DOHH2 (cell line): Measurements from ENCODE around the gene AQP1.

ENCODE experiments used
- H3F3A ChIP-seq: fragments of 200-600 bp; sonication (generic), shearing (Covaris generic); 2 replicates; pipeline ENCODE4 v1.6.0; 2016; ENCODE audit warnings: antibody characterized with exemption, mild to moderate bottlenecking; ENCODE audit not compliant: control insufficient read depth, insufficient read depth
- H3K27ac ChIP-seq: fragments of 200-600 bp; sonication (generic); 2 replicates; pipeline ENCODE4 v1.5.1; 2014; ENCODE audit warnings: low read depth, mild to moderate bottlenecking, low read length, moderate library complexity
- H3K27me3 ChIP-seq: fragments of 200-600 bp; sonication (generic); 2 replicates; pipeline ENCODE4 v1.6.1; 2014; ENCODE audit warnings: mild to moderate bottlenecking, low read length, mixed read lengths; ENCODE audit not compliant: control insufficient read depth
- H3K36me3 ChIP-seq: fragments of 200-600 bp; sonication (generic); 2 replicates; pipeline ENCODE4 v1.6.1; 2014; ENCODE audit warnings: mild to moderate bottlenecking, low read length, moderate library complexity, mixed read lengths; ENCODE audit not compliant: control insufficient read depth
- H3K4me1 ChIP-seq: fragments of 200-600 bp; sonication (generic); 2 replicates; pipeline ENCODE4 v1.6.1; 2014; ENCODE audit warnings: mild to moderate bottlenecking, low read length, mixed read lengths; ENCODE audit not compliant: control insufficient read depth
- H3K4me2 ChIP-seq: fragments of 200-600 bp; sonication (generic); 2 replicates; pipeline ENCODE4 v1.6.0; 2014; ENCODE audit warnings: mild to moderate bottlenecking, low read length, moderate library complexity
- H3K4me3 ChIP-seq: fragments of 200-600 bp; sonication (generic); 2 replicates; pipeline ENCODE4 v1.5.1; 2014; ENCODE audit warnings: mild to moderate bottlenecking, low read length, mixed read lengths
- H3K79me2 ChIP-seq: fragments of 200-600 bp; sonication (generic); 2 replicates; pipeline ENCODE4 v1.6.1; 2014; ENCODE audit warnings: mild to moderate bottlenecking, low read length, mixed read lengths; ENCODE audit not compliant: control insufficient read depth
- H3K9me2 ChIP-seq: fragments of 200-600 bp; sonication (generic); replicated peaks from 2 replicates; pipeline ENCODE4 v1.6.1; 2014; ENCODE audit warnings: mild to moderate bottlenecking, low read length, mixed read lengths; ENCODE audit not compliant: control insufficient read depth
- H3K9me3 ChIP-seq: fragments of 200-600 bp; sonication (generic); 2 replicates; pipeline ENCODE4 v1.6.1; 2014; ENCODE audit warnings: antibody characterized with exemption, low read length, mixed read lengths; ENCODE audit not compliant: control insufficient read depth, insufficient read depth
- H4K20me1 ChIP-seq: fragments of 200-600 bp; sonication (generic); 2 replicates; pipeline ENCODE4 v1.6.0; 2014; ENCODE audit warnings: low read depth, mild to moderate bottlenecking, antibody characterized with exemption, low read length, moderate library complexity; ENCODE audit not compliant: control insufficient read depth, insufficient read depth
- CTCF ChIP-seq: fragments of 200-600 bp; sonication (generic); IDR thresholded peaks from one replicate; pipeline ENCODE4 v1.5.1; 2014; ENCODE audit warnings: antibody characterized with exemption, mild to moderate bottlenecking, low read depth, low read length; ENCODE audit not compliant: poor library complexity, severe bottlenecking
- EZH2phosphoT487 ChIP-seq: fragments of 200-600 bp; sonication (generic); IDR thresholded peaks from 2 replicates; pipeline ENCODE4 v1.6.1; 2017; ENCODE audit warnings: borderline replicate concordance, mild to moderate bottlenecking, antibody characterized with exemption, low read length, moderate library complexity, mixed read lengths

AQP1 gene

GRCh38 chr7:30932562-30932961 lies 20.9 kb downstream of the AQP1 start:
- Histone ChIP-seq H3K27me3 (peaks cover 6% of the 10 kb centered on the region; the same call in 1 of the 2 replicates), H3K4me1 (no peaks in the 10 kb centered on the region), H3K27ac (no peak overlapping the region), H4K20me1 (no peaks in the 10 kb centered on the region), H3K79me2 (no peaks in the 10 kb centered on the region), H3F3A (no peaks in the 10 kb centered on the region), H3K9me2 (no peaks in the 10 kb centered on the region), H3K4me2 (no peak overlapping the region), H3K4me3 (no peak overlapping the region), H3K9me3 (no peaks in the 10 kb centered on the region), H3K36me3 (no peaks in the 10 kb centered on the region)
- no peak for TF ChIP-seq EZH2phosphoT487
- no peak for TF ChIP-seq CTCF

GRCh38 chr7:30933124-30933974 lies 21.7 kb downstream of the AQP1 start:
- Histone ChIP-seq H4K20me1 (no peaks in the 10 kb centered on the region), H3K4me2 (no peak overlapping the region), H3K27me3 (peaks cover 6% of the 10 kb centered on the region; the same call in 1 of the 2 replicates), H3K79me2 (no peaks in the 10 kb centered on the region), H3F3A (no peaks in the 10 kb centered on the region), H3K27ac (no peak overlapping the region), H3K36me3 (no peaks in the 10 kb centered on the region), H3K9me3 (no peaks in the 10 kb centered on the region), H3K4me1 (no peaks in the 10 kb centered on the region), H3K4me3 (no peak overlapping the region), H3K9me2 (no peaks in the 10 kb centered on the region)
- TF ChIP-seq CTCF (no peak), EZH2phosphoT487 (no peak)

- H3F3A ChIP-seq = no peaks in the 10 kb centered on the region
- no peak overlapping the region for H3K4me3 ChIP-seq
- peaks cover 6% of the 10 kb centered on the region; the same call in 1 of the 2 replicates for H3K27me3 ChIP-seq
- TF ChIP-seq EZH2phosphoT487 (no peak), CTCF (no peak)
- no peaks in the 10 kb centered on the region for H3K9me3 ChIP-seq
- no peaks in the 10 kb centered on the region for H3K36me3 ChIP-seq
- no peaks in the 10 kb centered on the region for H3K4me1 ChIP-seq
- H4K20me1 ChIP-seq = no peaks in the 10 kb centered on the region
- H3K4me2 ChIP-seq = no peak overlapping the region
- H3K9me2 ChIP-seq = no peaks in the 10 kb centered on the region
- H3K79me2 ChIP-seq = no peaks in the 10 kb centered on the region
- no peak overlapping the region for H3K27ac ChIP-seq
These were observed 22.6 kb downstream of the AQP1 start for GRCh38 chr7:30934225-30934624.
